ENCODE data around the gene CFAP119. TPM values are rescaled to one million over a fixed set of nuclear protein-coding genes. Genes with fewer than 3 reads are reported as not detected.

The CFAP119 gene
- polyA plus RNA-seq, 1 of the 3 experiments (the other 2 are of a cell fraction): 28.4 TPM

GRCh38 chr16:30755955-30756780 lies 5.7 kb downstream of the CFAP119 start:
- DNase-seq: no peak
- Histone ChIP-seq H2AFZ (ENCODE audit: low read depth) (no peak overlapping the region), H3F3A (replicated peaks; ENCODE audit: insufficient read depth) (peaks cover under 1% of the 10 kb centered on the region), H3K27ac (ENCODE audit: low read depth in 2 of 2, low read length in 1 of 2) (no peak overlapping the region), H3K4me3 (ENCODE audit: low read depth in 2 of 2, low read length in 1 of 2) (no peak overlapping the region), H4K20me1 (ENCODE audit: insufficient read depth) (no peaks in the 10 kb centered on the region), H3K4me1 (ENCODE audit: control insufficient read depth in 1 of 2, insufficient read depth in 2 of 2, low read depth in 1 of 2, low read length in 1 of 2) (peaks cover 7 to 11% of the 10 kb centered on the region in 2 experiments; a peak in 3 of 4 replicates), H3K36me3 (replicated peaks in 1 of 2; ENCODE audit: control insufficient read depth in 1 of 2, insufficient read depth in 2 of 2, low read length in 1 of 2) (peaks cover 8 to 52% of the 10 kb centered on the region in 2 experiments), H3K4me2 (no peak overlapping the region), H3K9ac (no peak overlapping the region), H3K27me3 (ENCODE audit: insufficient read depth) (no peaks in the 10 kb centered on the region), H3K9me2 (no peaks in the 10 kb centered on the region), H3K9me3 (no peaks in the 10 kb centered on the region), H3K79me2 (ENCODE audit: insufficient read depth) (peaks cover 12% of the 10 kb centered on the region; the same call in 1 of the 2 replicates)
- CTCF ChIA-PET: no interaction called here
- 87% methylated on average over 16 of the region's 20 CpGs for WGBS (ENCODE audit: low lambda C conversion rate)
- POLR2A ChIA-PET: no interaction called here
- no peak for TF ChIP-seq MXI1 (IDR thresholded peaks at IDR 0.05; ENCODE audit: low read depth, low read length)
- TF ChIP-seq POLR2AphosphoS5 (IDR thresholded peaks at IDR 0.05; ENCODE audit: low read depth, low read length): no peak
- TF ChIP-seq PBX3 (IDR thresholded peaks at IDR 0.05): no peak

GRCh38 chr16:30753596-30753995 lies 8.3 kb downstream of the CFAP119 start:
- WGBS (ENCODE audit: low lambda C conversion rate): 83% methylated on average over 4 of the region's 4 CpGs
- no peak overlapping the region for H2AFZ ChIP-seq (ENCODE audit: low read depth)
- DNase-seq: no peak
- no peak overlapping the region for H3K9ac ChIP-seq
- H3K27ac ChIP-seq (ENCODE audit: low read depth in 2 of 2, low read length in 1 of 2): no peak overlapping the region
- H3K4me3 ChIP-seq (ENCODE audit: low read depth in 2 of 2, low read length in 1 of 2): no peak overlapping the region
- no peaks in the 10 kb centered on the region; a peak in 1 of 4 replicates for H3K4me1 ChIP-seq (ENCODE audit: control insufficient read depth in 1 of 2, insufficient read depth in 2 of 2, low read depth in 1 of 2, low read length in 1 of 2)
- no peak overlapping the region for H3K4me2 ChIP-seq
- H3K9me2 ChIP-seq: no peaks in the 10 kb centered on the region
- no peaks in the 10 kb centered on the region for H4K20me1 ChIP-seq (ENCODE audit: insufficient read depth)
- CTCF ChIA-PET: no interaction called here
- POLR2A ChIA-PET: interaction anchor here (0.8 kb wide), 1 partner anchor 142 kb away, joined by 3 read pairs; no protein-coding TSS in a partner anchor
- H3K36me3 ChIP-seq (replicated peaks in 1 of 2; ENCODE audit: control insufficient read depth in 1 of 2, insufficient read depth in 2 of 2, low read length in 1 of 2): peaks cover 8 to 45% of the 10 kb centered on the region in 2 experiments
- H3K79me2 ChIP-seq (ENCODE audit: insufficient read depth): peaks cover 20% of the 10 kb centered on the region
- H3F3A ChIP-seq (replicated peaks; ENCODE audit: insufficient read depth): no peaks in the 10 kb centered on the region
- no peaks in the 10 kb centered on the region for H3K9me3 ChIP-seq
- no peaks in the 10 kb centered on the region for H3K27me3 ChIP-seq (ENCODE audit: insufficient read depth)
- TF ChIP-seq RFX5 (IDR thresholded peaks at IDR 0.05; ENCODE audit: low read length) (no peak), GABPA (IDR thresholded peaks at IDR 0.05; ENCODE audit: low read depth) (no peak), CTCF (IDR thresholded peaks at IDR 0.05) (no peak), USF1 (IDR thresholded peaks at IDR 0.05; ENCODE audit: borderline replicate concordance, low read depth) (no peak), RAD21 (IDR thresholded peaks at IDR 0.05; ENCODE audit: low read length) (no peak), NFIC (IDR thresholded peaks at IDR 0.05; ENCODE audit: borderline replicate concordance) (no peak), MEF2A (IDR thresholded peaks at IDR 0.05; ENCODE audit: borderline replicate concordance, low read depth) (no peak)

Measured in SK-N-SH (cell line).